Gastroesophageal sphincter (tissue), 3 donors: Measurements from ENCODE around the gene GNG4.

ENCODE experiments used
- POLR2A ChIP-seq, 2 donors: fragments of 450-650 bp; IDR thresholded peaks; one replicate each; pipeline ENCODE4 v1.6.1; 2017; ENCODE audit warnings: antibody characterized with exemption in 2 of 2, mild to moderate bottlenecking in 2 of 2, moderate library complexity in 1 of 2
- TF ChIP-seq, protein P1 (sequence below), 4 experiments: fragments of 200-600 bp in 2 of 4; fragments of 450-650 bp in 2 of 4; sonication (generic) in 1 of 4; IDR thresholded peaks; one replicate each; pipeline ENCODE4 v1.5.1; 2017 to 2019; ENCODE audit warnings: antibody characterized with exemption in 4 of 4, mild to moderate bottlenecking in 2 of 4, moderate library complexity in 2 of 4

DNA sequence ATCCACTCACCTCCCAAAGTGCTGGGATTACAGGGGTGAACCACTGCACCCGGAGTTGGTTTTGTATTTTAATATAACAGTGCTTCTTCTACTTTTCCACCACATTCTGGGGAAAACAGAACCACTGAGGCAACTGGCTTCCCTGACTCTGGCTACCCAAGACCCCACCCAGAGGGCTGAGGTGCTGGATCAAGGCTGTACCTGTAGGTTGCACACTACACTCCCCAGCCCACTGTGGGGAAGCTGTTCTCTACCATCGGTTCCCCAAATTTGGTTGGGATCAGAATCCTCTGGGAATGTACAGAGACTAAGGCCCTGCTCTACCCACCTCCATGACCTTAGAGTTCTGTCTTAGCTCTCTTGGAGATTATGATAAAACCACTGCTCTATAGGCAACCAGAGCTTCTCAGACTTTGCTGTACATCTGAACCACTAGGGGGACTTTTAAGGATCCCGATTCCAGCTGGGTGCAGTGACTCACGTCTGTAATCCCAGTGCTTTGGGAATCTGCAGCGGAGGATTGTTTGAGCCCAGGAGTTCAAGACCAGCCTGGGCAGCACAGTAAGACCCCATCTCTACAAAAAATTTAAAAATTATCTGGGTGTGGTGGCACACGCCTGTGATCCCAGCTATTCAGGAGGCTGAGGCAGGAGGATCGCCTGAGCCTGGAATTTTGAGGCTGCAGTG is 51.6 kb downstream of the GNG4 start:
- no peak for TF ChIP-seq POLR2A (IDR thresholded peaks at IDR 0.05)
- TF ChIP-seq, protein P1, sequence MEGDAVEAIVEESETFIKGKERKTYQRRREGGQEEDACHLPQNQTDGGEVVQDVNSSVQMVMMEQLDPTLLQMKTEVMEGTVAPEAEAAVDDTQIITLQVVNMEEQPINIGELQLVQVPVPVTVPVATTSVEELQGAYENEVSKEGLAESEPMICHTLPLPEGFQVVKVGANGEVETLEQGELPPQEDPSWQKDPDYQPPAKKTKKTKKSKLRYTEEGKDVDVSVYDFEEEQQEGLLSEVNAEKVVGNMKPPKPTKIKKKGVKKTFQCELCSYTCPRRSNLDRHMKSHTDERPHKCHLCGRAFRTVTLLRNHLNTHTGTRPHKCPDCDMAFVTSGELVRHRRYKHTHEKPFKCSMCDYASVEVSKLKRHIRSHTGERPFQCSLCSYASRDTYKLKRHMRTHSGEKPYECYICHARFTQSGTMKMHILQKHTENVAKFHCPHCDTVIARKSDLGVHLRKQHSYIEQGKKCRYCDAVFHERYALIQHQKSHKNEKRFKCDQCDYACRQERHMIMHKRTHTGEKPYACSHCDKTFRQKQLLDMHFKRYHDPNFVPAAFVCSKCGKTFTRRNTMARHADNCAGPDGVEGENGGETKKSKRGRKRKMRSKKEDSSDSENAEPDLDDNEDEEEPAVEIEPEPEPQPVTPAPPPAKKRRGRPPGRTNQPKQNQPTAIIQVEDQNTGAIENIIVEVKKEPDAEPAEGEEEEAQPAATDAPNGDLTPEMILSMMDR (IDR thresholded peaks at IDR 0.05): no peak
